HUES64 (cell line): ENCODE measurements around the gene JAGN1.

ENCODE experiments used
- H3K27ac ChIP-seq: 2 replicates; pipeline ENCODE4 v1.7.0; 2013; ENCODE audit warnings: low read depth, low read length, inconsistent platforms
- H3K27me3 ChIP-seq: 2 replicates; pipeline ENCODE4 v1.6.1; 2013; ENCODE audit warnings: mild to moderate bottlenecking, low read length; ENCODE audit not compliant: insufficient read depth
- H3K36me3 ChIP-seq: 2 replicates; pipeline ENCODE4 v1.6.1; 2013; ENCODE audit warnings: mild to moderate bottlenecking, low read length; ENCODE audit not compliant: insufficient read depth
- H3K4me1 ChIP-seq: 2 replicates; pipeline ENCODE4 v1.6.1; 2013; ENCODE audit warnings: mild to moderate bottlenecking, low read length, moderate library complexity; ENCODE audit not compliant: insufficient read depth
- H3K4me3 ChIP-seq: 2 replicates; pipeline ENCODE4 v1.5.1; 2013; ENCODE audit warnings: mild to moderate bottlenecking, low read length, moderate library complexity
- H3K9ac ChIP-seq: 2 replicates; pipeline ENCODE4 v1.6.1; 2013; ENCODE audit warnings: mild to moderate bottlenecking, low read depth, low read length
- H3K9me3 ChIP-seq: 2 replicates; pipeline ENCODE4 v1.6.1; 2013; ENCODE audit warnings: low read depth, low read length; ENCODE audit not compliant: insufficient read depth
- WGBS: fragments of 150-250, 120-280 bp; methylation state at CpG from one replicate; pipeline ENCODE4 v1.1.7; 2013; ENCODE audit warnings: missing lambda C conversion rate; 5-methylcytosine and 5-hydroxymethylcytosine counted together

JAGN1 gene

GRCh38 chr3:9912294-9912935, 22.0 kb downstream of the JAGN1 start:
- 96% methylated on average over 7 of the region's 7 CpGs for WGBS
- no peak overlapping the region for H3K27ac ChIP-seq
- H3K9ac ChIP-seq: no peak overlapping the region

GRCh38 chr3:9913601-9914000, 23.2 kb downstream of the JAGN1 start:
- no peak overlapping the region for H3K27ac ChIP-seq

More at GRCh38 chr3:9912294-9912935, 22.0 kb downstream of the JAGN1 start:
- peaks cover 18% of the 10 kb centered on the region for H3K27me3 ChIP-seq
- H3K9me3 ChIP-seq: no peaks in the 10 kb centered on the region
- H3K4me3 ChIP-seq: no peak overlapping the region
- H3K36me3 ChIP-seq: no peaks in the 10 kb centered on the region
- H3K4me1 ChIP-seq: peaks cover 6% of the 10 kb centered on the region; the same call in 1 of the 2 replicates

GRCh38 chr3:9914011-9914410, 23.6 kb downstream of the JAGN1 start:
- no peak overlapping the region for H3K4me3 ChIP-seq

More at GRCh38 chr3:9913601-9914000, 23.2 kb downstream of the JAGN1 start:
- Histone ChIP-seq H3K4me1 (peaks cover 6% of the 10 kb centered on the region; the same call in 1 of the 2 replicates), H3K9me3 (no peaks in the 10 kb centered on the region), H3K36me3 (no peaks in the 10 kb centered on the region), H3K9ac (no peak overlapping the region), H3K4me3 (no peak overlapping the region), H3K27me3 (peaks cover 18% of the 10 kb centered on the region)
- 81% methylated on average over 5 of the region's 5 CpGs for WGBS

GRCh38 chr3:9914559-9915253, 24.3 kb downstream of the JAGN1 start:
- Histone ChIP-seq H3K36me3 (no peaks in the 10 kb centered on the region), H3K9ac (peak overlapping the region; percentile 78), H3K27me3 (peaks cover 18% of the 10 kb centered on the region), H3K9me3 (no peaks in the 10 kb centered on the region), H3K4me1 (peaks cover 6% of the 10 kb centered on the region; the same call in 1 of the 2 replicates), H3K27ac (no peak overlapping the region), H3K4me3 (peak overlapping the region; percentile 63)
- WGBS: 28% methylated on average over 15 of the region's 15 CpGs

More at GRCh38 chr3:9914011-9914410, 23.6 kb downstream of the JAGN1 start:
- Histone ChIP-seq H3K4me1 (peaks cover 6% of the 10 kb centered on the region; the same call in 1 of the 2 replicates), H3K9ac (no peak overlapping the region), H3K27ac (no peak overlapping the region), H3K9me3 (no peaks in the 10 kb centered on the region), H3K36me3 (no peaks in the 10 kb centered on the region), H3K27me3 (peaks cover 18% of the 10 kb centered on the region)
- WGBS: 89% methylated on average over 1 of the region's 1 CpG

GRCh38 chr3:9915254-9916141, 25.1 kb downstream of the JAGN1 start:
- Histone ChIP-seq H3K27ac (no peak overlapping the region), H3K9ac (peak overlapping the region; percentile 78)
- under 1% methylated on average over 98 of the region's 99 CpGs for WGBS

GRCh38 chr3:9916346-9916733, 25.9 kb downstream of the JAGN1 start:
- peak overlapping the region; percentile 38 for H3K4me3 ChIP-seq
- peak overlapping the region; percentile 23; the same call in 1 of the 2 replicates for H3K27ac ChIP-seq
- H3K27me3 ChIP-seq: peaks cover 18% of the 10 kb centered on the region
- H3K36me3 ChIP-seq: no peaks in the 10 kb centered on the region
- H3K9me3 ChIP-seq: no peaks in the 10 kb centered on the region
- H3K9ac ChIP-seq: no peak overlapping the region
- H3K4me1 ChIP-seq: peaks cover 6% of the 10 kb centered on the region; the same call in 1 of the 2 replicates
- WGBS: 71% methylated on average over 5 of the region's 7 CpGs

More at GRCh38 chr3:9915254-9916141, 25.1 kb downstream of the JAGN1 start:
- peak overlapping the region; percentile 63 for H3K4me3 ChIP-seq
- H3K9me3 ChIP-seq: no peaks in the 10 kb centered on the region
- H3K27me3 ChIP-seq: peaks cover 18% of the 10 kb centered on the region
- H3K36me3 ChIP-seq: no peaks in the 10 kb centered on the region
- H3K4me1 ChIP-seq: peaks cover 6% of the 10 kb centered on the region; the same call in 1 of the 2 replicates

GRCh38 chr3:9916734-9917680, 26.6 kb downstream of the JAGN1 start, which contains the start of gene IL17RC:
Gene IL17RC, plus strand, starts transcription at chr3:9917098. Its CDS starts 218 bp downstream, at chr3:9917316.
- H3K27ac ChIP-seq: peak within 1 kb of the TSS; percentile 23; the same call in 1 of the 2 replicates
- peaks cover 18% of the 10 kb centered on the region for H3K27me3 ChIP-seq
- H3K4me1 ChIP-seq: peaks cover 6% of the 10 kb centered on the region; the same call in 1 of the 2 replicates
- H3K9ac ChIP-seq: peak within 1 kb of the TSS; percentile 78
- H3K4me3 ChIP-seq: peak within 1 kb of the TSS; percentile 63
- 27% methylated on average over 19 of the region's 19 CpGs for WGBS
- no peaks in the 10 kb centered on the region for H3K9me3 ChIP-seq
- H3K36me3 ChIP-seq: no peaks in the 10 kb centered on the region

GRCh38 chr3:9917820-9918219, 27.4 kb downstream of the JAGN1 start:
- WGBS: 95% methylated on average over 10 of the region's 10 CpGs
- no peak overlapping the region for H3K9ac ChIP-seq
- H3K9me3 ChIP-seq: no peaks in the 10 kb centered on the region
- H3K36me3 ChIP-seq: no peaks in the 10 kb centered on the region
- H3K4me1 ChIP-seq: peaks cover 6% of the 10 kb centered on the region; the same call in 1 of the 2 replicates
- H3K27me3 ChIP-seq: peaks cover 18% of the 10 kb centered on the region
- no peak overlapping the region for H3K27ac ChIP-seq
- no peak overlapping the region for H3K4me3 ChIP-seq

- H3K36me3 ChIP-seq: no peaks in the 10 kb centered on the region
- H3K4me1 ChIP-seq: peaks cover 6% of the 10 kb centered on the region; the same call in 1 of the 2 replicates
- H3K4me3 ChIP-seq: no peak overlapping the region
- WGBS: 93% methylated on average over 7 of the region's 8 CpGs
- peaks cover 18% of the 10 kb centered on the region for H3K27me3 ChIP-seq
- no peak overlapping the region for H3K9ac ChIP-seq
- H3K9me3 ChIP-seq: no peaks in the 10 kb centered on the region
- H3K27ac ChIP-seq: no peak overlapping the region
Measured at GRCh38 chr3:9918261-9919038, 28.0 kb downstream of the JAGN1 start.
